Measurements from ENCODE around the gene CNOT1. TPM values are rescaled to one million over a fixed set of nuclear protein-coding genes. Genes with fewer than 3 reads are reported as not detected.

CNOT1 gene
- total RNA-seq, 4 donors from 2014 or later = 69.4 to 173 (median 151) TPM

- Histone ChIP-seq H3K27me3 (no peaks in the 10 kb centered on the region), H3K4me1 (no peaks in the 10 kb centered on the region), H3K27ac (no peak overlapping the region), H3K4me3 (no peak overlapping the region), H3K9me3 (no peaks in the 10 kb centered on the region), H3K36me3 (no peaks in the 10 kb centered on the region)
- intact Hi-C loops (cut with DNase I; ENCODE audit: low total_unique reads) = no loop called here
- no peak for DNase-seq
- TF ChIP-seq POLR2A (IDR thresholded peaks at IDR 0.05) (no peak), CTCF (IDR thresholded peaks at IDR 0.05) (no peak)
Measured at GRCh38 chr16:58551496-58551895, 78.1 kb downstream of the CNOT1 start.

- Histone ChIP-seq H3K27me3 (no peaks in the 10 kb centered on the region), H3K9me3 (no peaks in the 10 kb centered on the region), H3K36me3 (no peaks in the 10 kb centered on the region), H3K4me1 (no peaks in the 10 kb centered on the region), H3K27ac (no peak overlapping the region), H3K4me3 (no peak overlapping the region)
- no peak for DNase-seq
- TF ChIP-seq POLR2A (IDR thresholded peaks at IDR 0.05) = no peak
- TF ChIP-seq CTCF (IDR thresholded peaks at IDR 0.05) = no peak
- intact Hi-C loops (cut with DNase I; ENCODE audit: low total_unique reads) = no loop called here
Measured at GRCh38 chr16:58548378-58548777, 81.2 kb downstream of the CNOT1 start.

- intact Hi-C loops (cut with DNase I; ENCODE audit: low total_unique reads) = no loop called here
- no peak for DNase-seq
- TF ChIP-seq CTCF (IDR thresholded peaks at IDR 0.05) (no peak), POLR2A (IDR thresholded peaks at IDR 0.05) (no peak)
- no peak overlapping the region for H3K4me3 ChIP-seq
- H3K4me1 ChIP-seq = no peaks in the 10 kb centered on the region
- no peaks in the 10 kb centered on the region for H3K9me3 ChIP-seq
- no peaks in the 10 kb centered on the region for H3K27me3 ChIP-seq
- H3K27ac ChIP-seq = no peak overlapping the region
- no peaks in the 10 kb centered on the region for H3K36me3 ChIP-seq
Measured at GRCh38 chr16:58543685-58544084, 85.9 kb downstream of the CNOT1 start.

DNA sequence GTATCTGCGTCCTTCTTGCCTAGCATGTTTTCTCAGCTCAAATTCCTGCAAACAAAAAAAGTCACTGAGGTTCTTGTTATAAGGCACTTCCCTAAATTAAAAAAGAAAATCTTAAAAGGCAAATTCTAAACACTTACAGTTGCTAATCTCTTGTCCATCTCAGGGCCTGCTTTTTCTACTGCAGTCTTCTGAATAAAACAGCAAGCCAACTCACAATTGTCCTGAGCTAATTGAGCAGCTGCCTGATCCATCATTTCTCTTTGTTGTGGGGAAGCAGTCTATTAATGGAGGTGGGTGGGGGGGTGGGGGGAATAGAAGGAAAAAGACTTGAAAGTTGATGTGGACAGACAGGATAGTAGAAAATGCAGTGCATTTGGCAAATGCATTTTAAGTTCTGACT is 87.3 kb downstream of the CNOT1 start:
- no peak for DNase-seq
- no peaks in the 10 kb centered on the region for H3K27me3 ChIP-seq
- intact Hi-C loops (cut with DNase I; ENCODE audit: low total_unique reads) = no loop called here
- H3K9me3 ChIP-seq = no peaks in the 10 kb centered on the region
- H3K4me1 ChIP-seq = no peaks in the 10 kb centered on the region
- H3K27ac ChIP-seq = no peak overlapping the region
- no peak overlapping the region for H3K4me3 ChIP-seq
- no peaks in the 10 kb centered on the region for H3K36me3 ChIP-seq
- TF ChIP-seq CTCF (IDR thresholded peaks at IDR 0.05) (no peak), POLR2A (IDR thresholded peaks at IDR 0.05) (no peak)

- no peaks in the 10 kb centered on the region for H3K9me3 ChIP-seq
- DNase-seq = no peak
- no peaks in the 10 kb centered on the region for H3K36me3 ChIP-seq
- H3K4me3 ChIP-seq = no peak overlapping the region
- intact Hi-C loops (cut with DNase I; ENCODE audit: low total_unique reads) = no loop called here
- TF ChIP-seq POLR2A (IDR thresholded peaks at IDR 0.05) = no peak
- TF ChIP-seq CTCF (IDR thresholded peaks at IDR 0.05) = no peak
- H3K27ac ChIP-seq = no peak overlapping the region
- H3K27me3 ChIP-seq = no peaks in the 10 kb centered on the region
- no peaks in the 10 kb centered on the region for H3K4me1 ChIP-seq
Measured at GRCh38 chr16:58541711-58542110, 87.9 kb downstream of the CNOT1 start.
